OCI-LY3 (cell line): ENCODE data around the gene ITIH6.
"Not testable (repeated sequence)": the region's sequence is repeated elsewhere in the genome, so short reads cannot be mapped to it uniquely, and the experiment has no call there.

Source experiments
- H2AFZ ChIP-seq: fragments of 200-600, 300-600 bp; shearing (Covaris generic); 2 replicates; pipeline ENCODE4 v1.6.0; 2014; ENCODE audit warnings: antibody characterized with exemption, low read depth, low read length
- H3K27ac ChIP-seq: fragments of 200-600, 300-600 bp; sonication (generic); 2 replicates; pipeline ENCODE4 v1.5.1; 2014; ENCODE audit warnings: mild to moderate bottlenecking, low read length, moderate library complexity, mixed read lengths
- H3K27me3 ChIP-seq: fragments of 200-600, 300-600 bp; sonication (generic); 2 replicates; pipeline ENCODE4 v1.6.1; 2014; ENCODE audit warnings: low read depth, low read length, mixed read lengths
- H3K36me3 ChIP-seq: fragments of 200-600, 300-600 bp; sonication (generic); replicated peaks from 2 replicates; pipeline ENCODE3; 2014; ENCODE audit warnings: low read depth, low read length, mixed read lengths
- H3K4me1 ChIP-seq: fragments of 300-600, 200-600 bp; sonication (generic); 2 replicates; pipeline ENCODE4 v1.6.1; 2014; ENCODE audit warnings: low read length, mixed read lengths
- H3K4me2 ChIP-seq: fragments of 200-600, 300-600 bp; sonication (generic); 2 replicates; pipeline ENCODE4 v1.6.1; 2014; ENCODE audit warnings: low read length, mixed read lengths
- H3K4me3 ChIP-seq: fragments of 300-600, 200-600 bp; sonication (generic); 2 replicates; pipeline ENCODE4 v1.5.1; 2014; ENCODE audit warnings: antibody characterized with exemption, mild to moderate bottlenecking, low read length, moderate library complexity
- H3K79me2 ChIP-seq: fragments of 300-600, 200-600 bp; shearing (Covaris generic); 2 replicates; pipeline ENCODE4 v1.6.1; 2014; ENCODE audit warnings: mild to moderate bottlenecking, low read length, mixed read lengths
- H3K9ac ChIP-seq: fragments of 300-600, 200-600 bp; shearing (Covaris generic); 2 replicates; pipeline ENCODE4 v1.6.0; 2014; ENCODE audit warnings: mild to moderate bottlenecking, low read length, moderate library complexity
- H3K9me3 ChIP-seq: fragments of 200-600, 300-600 bp; shearing (Covaris generic); 2 replicates; pipeline ENCODE4 v1.6.1; 2014; ENCODE audit warnings: low read length, mixed read lengths; ENCODE audit not compliant: insufficient read depth
- H4K20me1 ChIP-seq: fragments of 200-600, 300-600 bp; sonication (generic); 2 replicates; pipeline ENCODE4 v1.6.1; 2016; ENCODE audit warnings: low read length, mixed read lengths; ENCODE audit not compliant: insufficient read depth
- CTCF ChIP-seq: fragments of 200-600, 300-600 bp; sonication (generic); IDR thresholded peaks from 2 replicates; pipeline ENCODE4 v1.5.1; 2014; ENCODE audit warnings: antibody characterized with exemption, low read length, low read depth
- EZH2phosphoT487 ChIP-seq: fragments of 200-600 bp; shearing (Covaris generic); IDR thresholded peaks from 2 replicates; pipeline ENCODE4 v1.6.1; 2018; ENCODE audit warnings: antibody characterized with exemption, mixed run types, low read depth

ITIH6 gene

GRCh38 chrX:54746928-54747327 is 51.1 kb downstream of the ITIH6 start:
- H3K4me3 ChIP-seq = no peak overlapping the region
- no peak overlapping the region for H3K27ac ChIP-seq
- H4K20me1 ChIP-seq = no peaks in the 10 kb centered on the region
- no peaks in the 10 kb centered on the region for H3K27me3 ChIP-seq
- no peak overlapping the region for H3K4me2 ChIP-seq
- H3K4me1 ChIP-seq = peaks cover 18% of the 10 kb centered on the region
- no peak overlapping the region for H2AFZ ChIP-seq
- TF ChIP-seq CTCF = no peak
- no peak for TF ChIP-seq EZH2phosphoT487
- H3K79me2 ChIP-seq = no peaks in the 10 kb centered on the region
- no peak overlapping the region for H3K9ac ChIP-seq
- H3K36me3 ChIP-seq = no peaks in the 10 kb centered on the region
- H3K9me3 ChIP-seq = no peaks in the 10 kb centered on the region

GRCh38 chrX:54745676-54746075 is 52.4 kb downstream of the ITIH6 start:
- Histone ChIP-seq H2AFZ (no peak overlapping the region), H3K27ac (no peak overlapping the region), H3K27me3 (no peaks in the 10 kb centered on the region), H3K9me3 (no peaks in the 10 kb centered on the region), H3K4me2 (no peak overlapping the region), H3K4me3 (no peak overlapping the region), H3K9ac (no peak overlapping the region), H3K4me1 (peaks cover 18% of the 10 kb centered on the region), H4K20me1 (no peaks in the 10 kb centered on the region), H3K36me3 (no peaks in the 10 kb centered on the region), H3K79me2 (no peaks in the 10 kb centered on the region)
- TF ChIP-seq CTCF (no peak), EZH2phosphoT487 (no peak)

- H3K36me3 ChIP-seq, H3K9me3 ChIP-seq, H3K9ac ChIP-seq, H3K4me2 ChIP-seq, H3K79me2 ChIP-seq, H2AFZ ChIP-seq, H3K27me3 ChIP-seq, H3K27ac ChIP-seq, H3K4me1 ChIP-seq, H3K4me3 ChIP-seq, H4K20me1 ChIP-seq: not testable (repeated sequence)
Observed at GRCh38 chrX:54738567-54738966, 59.5 kb downstream of the ITIH6 start.

GRCh38 chrX:54736298-54736942 is 61.6 kb downstream of the ITIH6 start:
- not testable (repeated sequence) for H3K4me3 ChIP-seq, H3K4me2 ChIP-seq, H4K20me1 ChIP-seq, H3K27ac ChIP-seq, H3K9me3 ChIP-seq, H3K36me3 ChIP-seq, H3K4me1 ChIP-seq, H2AFZ ChIP-seq, H3K79me2 ChIP-seq, H3K27me3 ChIP-seq, H3K9ac ChIP-seq

GRCh38 chrX:54721424-54721823 is 76.6 kb downstream of the ITIH6 start:
- H3K4me1 ChIP-seq = no peaks in the 10 kb centered on the region
- H3K27me3 ChIP-seq = no peaks in the 10 kb centered on the region
- H3K9ac ChIP-seq = no peak overlapping the region
- H3K36me3 ChIP-seq = no peaks in the 10 kb centered on the region
- H3K4me2 ChIP-seq = no peak overlapping the region
- no peaks in the 10 kb centered on the region for H4K20me1 ChIP-seq
- H3K9me3 ChIP-seq = no peaks in the 10 kb centered on the region
- no peak overlapping the region for H3K4me3 ChIP-seq
- no peak overlapping the region for H3K27ac ChIP-seq
- TF ChIP-seq EZH2phosphoT487 (no peak), CTCF (no peak)
- no peaks in the 10 kb centered on the region for H3K79me2 ChIP-seq
- no peak overlapping the region for H2AFZ ChIP-seq
